Transverse colon (tissue), 4 donors: Measurements from ENCODE around the gene SEPTIN8.

Experiments used
- CTCF ChIP-seq, 5 experiments: fragments of 200-600 bp in 3 of 5; fragments of 450-650 bp in 2 of 5; sonication (generic) in 3 of 5; IDR thresholded peaks; 1 replicate in 2 of 5; 2 replicates in 3 of 5; pipeline ENCODE4 v1.5.1; 2016 to 2017; ENCODE audit warnings: antibody characterized with exemption in 5 of 5, inconsistent platforms in 3 of 5, mild to moderate bottlenecking in 2 of 5, moderate library complexity in 1 of 5
- EP300 ChIP-seq: sonication (generic); formaldehyde crosslinking; IDR thresholded peaks from one replicate; pipeline ENCODE4 v1.6.1; 2017; ENCODE audit warnings: antibody characterized with exemption, low read depth
- POLR2A ChIP-seq: fragments of 450-650 bp; IDR thresholded peaks from one replicate; pipeline ENCODE4 v1.6.1; 2016; ENCODE audit warnings: antibody characterized with exemption, mild to moderate bottlenecking, moderate library complexity
- POLR2AphosphoS5 ChIP-seq, 3 donors: sonication (generic); formaldehyde crosslinking; IDR thresholded peaks; one replicate each; pipeline ENCODE4 v1.6.1; 2016; ENCODE audit warnings: antibody characterized with exemption in 3 of 3

- no peak for TF ChIP-seq CTCF (IDR thresholded peaks at IDR 0.05)
- TF ChIP-seq POLR2A, result no peak
- no peak for TF ChIP-seq POLR2AphosphoS5 (IDR thresholded peaks at IDR 0.05)
- TF ChIP-seq EP300, result no peak
Measured at GRCh38 chr5:132750471-132751230, 26.4 kb downstream of the SEPTIN8 start.
